Naive thymus-derived CD8-positive, alpha-beta T cell (primary cell): ENCODE data around the gene E2F6. TPM values are rescaled to one million over a fixed set of nuclear protein-coding genes. Genes with fewer than 3 reads are reported as not detected.

Source experiments
- ATAC-seq, 2 donors: fragments of 150-1000 bp; cut with Tn5 transposase in 1 of 2; sonication (Bioruptor Pico), chemical (Tn5 transposase) in 1 of 2; 1 replicate in 1 of 2; 2 replicates in 1 of 2; pipeline ENCODE4 v1.10.0; 2021; ENCODE audit warnings: mild to moderate bottlenecking in 2 of 2, moderate library complexity in 2 of 2
- POLR2A ChIA-PET: fragments of 350-600 bp; sonication (Branson Sonifier 250); formaldehyde crosslinking; loops from one replicate; lab custom pipeline; 2021; ENCODE audit warnings: antibody characterized with exemption; lab: Charles Lee
- DNase-seq, 10 donors: peaks; one replicate each; pipeline versions ENCODE4 v3.0.0 to v3.0.0-alpha.2; 2020 to 2022
- H3K27ac Mint-ChIP-seq, 10 donors: one replicate each; pipeline ENCODE4 v1.8.0; 2020 to 2022; ENCODE audit warnings: mild to moderate bottlenecking in 10 of 10, mixed read lengths in 10 of 10, moderate library complexity in 4 of 10, inconsistent platforms in 1 of 10
- H3K27me3 Mint-ChIP-seq, 5 donors: one replicate each; pipeline ENCODE4 v1.8.0; 2021 to 2022; ENCODE audit warnings: mixed read lengths in 5 of 5
- H3K36me3 Mint-ChIP-seq, 3 donors: one replicate each; pipeline ENCODE4 v1.8.0; 2020 to 2022; ENCODE audit warnings: mixed read lengths in 3 of 3, mild to moderate bottlenecking in 2 of 3, inconsistent platforms in 1 of 3
- H3K4me1 Mint-ChIP-seq, 4 donors: one replicate each; pipeline ENCODE4 v1.8.0; 2021 to 2022; ENCODE audit warnings: mixed read lengths in 4 of 4
- H3K4me3 Mint-ChIP-seq, 10 donors: one replicate each; pipeline ENCODE4 v1.8.0; 2020 to 2022; ENCODE audit warnings: mild to moderate bottlenecking in 10 of 10, mixed read lengths in 10 of 10, moderate library complexity in 6 of 10, inconsistent platforms in 1 of 10
- H3K9me3 Mint-ChIP-seq, 9 donors: one replicate each; pipeline ENCODE4 v1.8.0; 2020 to 2022; ENCODE audit warnings: mixed read lengths in 9 of 9, mild to moderate bottlenecking in 3 of 9, inconsistent platforms in 1 of 9, moderate library complexity in 1 of 9
- polyA plus RNA-seq, 3 donors: library from polyadenylated mRNA; unstranded; fragments of 300-500 nt; fragmentation: Illumina TruSeq; gene quantifications; one replicate each; pipeline ENCODE4 v1.2.3, GENCODE V29; 2021
- total RNA-seq, 8 experiments: library from RNA in 2 of 8; stranded (reverse) in 2 of 8; gene quantifications; one replicate each; pipeline ENCODE4 v1.2.3 and lab custom pipeline; 2021 to 2026

E2F6 gene
- total and polyA plus RNA-seq, 5 experiments from 2014 or later = 2.3 to 14.3 (median 4.6) TPM

DNA sequence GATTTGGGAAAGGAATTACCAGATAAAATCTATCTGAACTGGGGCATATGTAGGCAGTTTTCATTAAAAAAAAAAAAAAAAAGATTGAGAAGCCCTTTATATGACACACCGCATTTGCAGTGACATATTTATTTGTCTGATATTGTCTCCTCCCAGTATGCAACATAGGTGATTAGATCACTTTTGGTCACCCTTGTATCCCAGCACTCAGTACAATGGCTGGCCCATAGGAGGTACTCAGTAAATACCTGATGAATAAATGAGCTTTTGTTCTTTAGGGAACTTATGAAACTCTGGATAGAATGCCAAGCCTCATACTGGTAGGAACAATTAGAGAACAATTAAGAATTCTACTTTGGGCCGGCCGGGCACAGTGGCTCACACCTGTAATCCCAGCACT lies 22.8 kb upstream of the E2F6 start:
- Mint-ChIP-seq H3K4me3 (no peak overlapping the region), H3K27me3 (peaks cover 17 to 40% (median 29%) of the 10 kb centered on the region in 5 donors), H3K36me3 (peaks cover 0 to 6% (median 0%) of the 10 kb centered on the region in 3 donors), H3K27ac (no peak overlapping the region), H3K9me3 (peaks cover 0 to 11% (median 0%) of the 10 kb centered on the region in 9 donors), H3K4me1 (peaks cover 0 to 4% (median 0%) of the 10 kb centered on the region in 4 donors)
- no peak for DNase-seq
- POLR2A ChIA-PET = no interaction called here
- ATAC-seq = no peak

DNA sequence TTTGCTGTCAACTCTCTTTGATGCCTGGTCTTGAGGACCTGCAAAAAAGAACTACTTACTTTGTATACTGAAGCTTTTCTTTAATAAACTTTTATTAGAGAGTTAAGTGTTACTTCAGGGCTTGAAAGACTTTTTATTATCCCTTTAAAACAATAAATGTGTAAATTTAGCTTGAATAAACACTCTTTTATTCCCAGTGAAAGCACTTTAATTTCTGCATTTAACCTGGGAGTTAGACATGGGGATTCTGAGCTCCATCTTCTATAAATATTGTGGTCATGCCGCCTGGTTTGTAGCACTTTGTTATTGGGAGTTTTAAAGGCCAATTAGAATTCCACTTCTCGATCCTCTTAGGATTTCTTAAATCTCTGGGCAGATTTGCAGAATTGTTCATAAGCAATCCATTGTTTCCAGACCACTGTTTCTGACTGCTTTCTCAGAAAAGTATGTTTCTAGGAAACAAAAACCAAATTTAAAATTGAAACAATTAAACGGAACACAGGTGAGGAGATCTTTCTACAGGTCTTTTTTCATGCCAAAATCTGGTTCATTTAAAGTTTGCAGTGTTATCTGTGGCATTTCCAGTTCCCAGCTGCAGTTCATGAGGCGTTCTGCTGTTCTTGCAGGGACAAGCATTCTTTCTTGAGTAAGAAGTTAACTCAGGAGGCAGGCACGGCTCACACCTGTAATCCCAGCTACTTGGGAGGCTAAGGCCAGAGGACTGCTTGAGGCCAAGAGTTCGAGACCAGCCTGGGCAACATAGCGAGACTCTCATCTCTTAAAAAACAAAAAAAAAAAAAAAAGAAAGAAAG lies 18.1 kb upstream of the E2F6 start:
- Mint-ChIP-seq H3K27ac (no peak overlapping the region), H3K4me1 (peaks cover 6 to 15% (median 10%) of the 10 kb centered on the region in 4 donors), H3K4me3 (peak overlapping the region in 5 of 10 donors; percentile 0 to 89 (median 12)), H3K36me3 (peaks cover 2 to 8% (median 5%) of the 10 kb centered on the region in 3 donors), H3K9me3 (no peaks in the 10 kb centered on the region), H3K27me3 (peaks cover 35 to 67% (median 48%) of the 10 kb centered on the region in 5 donors)
- DNase-seq (no peak), ATAC-seq (no peak)
- POLR2A ChIA-PET = interaction anchor here (0.7 kb wide), 1 partner anchor 351 kb away, joined by 5 read pairs; a partner anchor contains a TSS

DNA sequence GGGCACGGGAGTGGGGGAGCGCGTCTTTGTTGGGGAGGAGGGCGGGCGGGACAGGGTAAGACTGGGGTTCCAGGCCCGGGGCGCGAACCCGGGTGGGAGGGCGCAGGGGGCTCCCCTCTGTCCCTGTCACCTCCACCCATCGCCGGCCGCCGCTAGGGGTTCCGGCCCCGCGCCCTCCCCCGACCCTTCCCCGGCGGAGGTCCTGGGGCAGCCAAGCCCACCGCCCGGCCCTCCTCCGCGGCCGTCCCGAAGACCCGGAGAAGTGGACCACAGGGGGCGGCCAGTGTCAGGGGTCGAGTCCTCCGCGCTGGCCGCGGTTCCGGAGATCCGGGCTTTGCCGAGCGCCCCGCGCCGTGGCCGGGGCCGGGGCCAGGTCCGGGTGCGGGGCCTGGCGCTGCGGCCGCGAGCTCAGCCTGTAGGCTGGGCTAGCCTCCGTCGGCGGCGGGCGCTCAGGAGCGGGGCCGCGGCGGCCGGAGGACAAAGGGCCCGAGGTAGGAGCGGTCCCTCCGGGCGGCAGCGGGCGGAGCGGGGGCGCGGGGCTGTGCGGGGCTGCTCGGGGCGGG lies 16.6 kb upstream of the E2F6 start:
- Mint-ChIP-seq H3K4me3 (peak overlapping the region in 1 of 10 donors; percentile 58), H3K27me3 (peaks cover 36 to 76% (median 52%) of the 10 kb centered on the region in 5 donors), H3K9me3 (no peaks in the 10 kb centered on the region), H3K4me1 (peaks cover 6 to 15% (median 10%) of the 10 kb centered on the region in 4 donors), H3K27ac (no peak overlapping the region), H3K36me3 (peaks cover 0 to 13% (median 5%) of the 10 kb centered on the region in 3 donors)
- DNase-seq (no peak), ATAC-seq (peak in 1 of 2 donors; percentile 6)
- POLR2A ChIA-PET = no interaction called here

DNA sequence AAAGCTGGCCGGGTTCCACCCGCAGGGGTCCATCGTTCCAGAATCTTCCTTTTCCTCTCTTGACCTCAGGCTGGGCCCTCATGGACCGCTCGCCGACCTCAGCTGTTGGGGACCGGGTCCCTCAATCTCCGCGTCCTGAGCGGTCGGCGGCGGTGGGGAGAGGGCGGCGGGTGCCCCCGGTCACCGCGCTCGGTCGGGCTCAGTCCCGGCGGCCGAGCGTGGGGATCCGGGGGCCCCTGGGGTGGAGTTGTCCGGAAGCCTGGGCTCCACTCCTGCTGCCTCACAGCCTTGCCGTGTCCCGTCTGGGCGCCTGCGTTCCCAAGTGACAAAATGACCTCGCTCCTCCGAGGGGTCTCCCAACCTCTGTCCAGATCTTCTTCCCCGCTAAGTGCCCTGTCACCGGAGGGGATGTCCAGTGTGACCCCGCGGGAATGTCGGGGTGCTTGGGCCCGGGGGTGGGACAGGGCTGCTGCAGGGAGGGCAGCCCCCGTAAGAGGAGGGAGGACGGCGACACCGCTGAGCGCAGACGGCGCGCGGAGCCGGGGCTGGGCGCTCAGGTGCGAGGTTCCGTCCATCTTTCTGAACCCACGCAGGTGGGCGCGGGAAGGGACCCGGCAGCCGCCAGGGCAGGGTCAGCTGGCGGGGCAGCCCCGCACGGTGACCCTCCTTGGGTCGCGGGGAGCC lies 16.0 kb upstream of the E2F6 start:
- no peak for ATAC-seq
- Mint-ChIP-seq H3K4me3 (peak overlapping the region in 4 of 10 donors; percentile 11 to 38 (median 16)), H3K9me3 (no peaks in the 10 kb centered on the region), H3K36me3 (peaks cover 0 to 13% (median 5%) of the 10 kb centered on the region in 3 donors), H3K27ac (no peak overlapping the region), H3K4me1 (peaks cover 6 to 15% (median 10%) of the 10 kb centered on the region in 4 donors), H3K27me3 (peaks cover 35 to 76% (median 52%) of the 10 kb centered on the region in 5 donors)
- POLR2A ChIA-PET = no interaction called here
- no peak for DNase-seq

DNA sequence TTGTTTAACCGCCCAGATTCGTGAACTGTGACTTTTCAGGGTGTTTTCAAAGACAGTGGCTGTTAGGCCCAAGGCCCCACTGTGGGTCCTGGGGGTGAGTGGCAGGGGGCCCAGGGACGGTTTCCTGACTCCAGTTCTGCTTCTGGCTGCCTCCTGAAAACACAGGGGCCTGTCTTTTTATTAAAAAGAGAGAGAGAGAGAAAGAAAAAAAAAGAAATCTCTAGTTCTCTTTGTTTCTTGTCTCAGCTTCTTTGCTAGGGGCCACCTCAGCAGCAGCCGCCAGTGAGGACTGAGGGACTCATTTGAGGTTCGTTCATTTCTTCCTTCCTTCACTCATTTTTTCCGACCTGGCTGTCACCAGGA lies 15.4 kb upstream of the E2F6 start:
- H3K9me3 Mint-ChIP-seq = no peaks in the 10 kb centered on the region
- H3K4me3 Mint-ChIP-seq = peak overlapping the region in 6 of 10 donors; percentile 7 to 54 (median 36)
- peaks cover 35 to 73% (median 52%) of the 10 kb centered on the region in 5 donors for H3K27me3 Mint-ChIP-seq
- POLR2A ChIA-PET = no interaction called here
- DNase-seq = no peak
- ATAC-seq = no peak
- H3K4me1 Mint-ChIP-seq = peaks cover 6 to 15% (median 10%) of the 10 kb centered on the region in 4 donors
- no peak overlapping the region for H3K27ac Mint-ChIP-seq
- peaks cover 0 to 13% (median 5%) of the 10 kb centered on the region in 3 donors for H3K36me3 Mint-ChIP-seq

DNA sequence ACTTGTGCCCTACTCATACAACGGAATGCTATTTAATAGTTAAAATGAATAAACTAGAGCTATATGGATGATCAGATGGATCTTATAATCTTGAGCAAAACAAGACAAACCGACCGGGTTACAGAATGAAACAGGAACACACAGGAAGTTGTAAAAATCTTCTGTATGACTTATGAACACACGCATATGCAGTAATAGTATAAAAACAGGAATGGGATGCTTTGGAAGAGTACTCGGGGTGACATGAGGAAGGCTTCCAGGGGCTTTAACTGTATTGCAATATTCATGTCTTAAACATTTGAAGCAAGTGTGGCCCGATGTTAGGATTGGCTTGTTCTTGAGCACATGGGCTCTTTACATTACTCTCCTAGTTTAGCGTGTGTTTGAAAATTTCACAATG lies 14.9 kb upstream of the E2F6 start:
- POLR2A ChIA-PET = no interaction called here
- Mint-ChIP-seq H3K4me3 (peak overlapping the region in 6 of 10 donors; percentile 13 to 60 (median 50)), H3K36me3 (peaks cover 0 to 13% (median 5%) of the 10 kb centered on the region in 3 donors), H3K27ac (no peak overlapping the region), H3K4me1 (peaks cover 6 to 15% (median 10%) of the 10 kb centered on the region in 4 donors), H3K27me3 (peaks cover 34 to 68% (median 49%) of the 10 kb centered on the region in 5 donors), H3K9me3 (no peaks in the 10 kb centered on the region)
- ATAC-seq (no peak), DNase-seq (no peak)

DNA sequence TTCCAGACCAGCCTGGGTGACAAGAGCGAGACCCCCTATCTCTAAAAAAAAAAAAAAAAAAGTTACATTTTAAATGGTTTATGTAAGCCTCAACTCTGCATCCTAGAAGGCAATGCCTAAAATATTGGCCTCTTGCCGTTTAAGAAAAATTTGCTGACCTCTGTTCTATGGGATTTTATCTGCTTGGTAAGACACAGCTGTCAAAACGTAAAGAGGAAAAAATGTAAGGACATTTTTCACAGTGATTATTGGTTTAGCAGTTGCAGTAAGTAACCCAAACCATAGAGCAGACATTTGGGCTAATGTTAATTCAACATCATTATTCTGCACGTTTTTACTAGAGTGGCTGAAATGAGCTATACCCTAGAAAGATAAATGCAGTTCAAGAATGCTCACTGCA lies 14.4 kb upstream of the E2F6 start:
- H3K27me3 Mint-ChIP-seq = peaks cover 30 to 63% (median 44%) of the 10 kb centered on the region in 5 donors
- peak overlapping the region in 1 of 10 donors; percentile 60 for H3K4me3 Mint-ChIP-seq
- no peak overlapping the region for H3K27ac Mint-ChIP-seq
- POLR2A ChIA-PET = no interaction called here
- H3K9me3 Mint-ChIP-seq = no peaks in the 10 kb centered on the region
- no peak for ATAC-seq
- DNase-seq = no peak
- H3K36me3 Mint-ChIP-seq = peaks cover 0 to 13% (median 5%) of the 10 kb centered on the region in 3 donors
- peaks cover 6 to 15% (median 10%) of the 10 kb centered on the region in 4 donors for H3K4me1 Mint-ChIP-seq

DNA sequence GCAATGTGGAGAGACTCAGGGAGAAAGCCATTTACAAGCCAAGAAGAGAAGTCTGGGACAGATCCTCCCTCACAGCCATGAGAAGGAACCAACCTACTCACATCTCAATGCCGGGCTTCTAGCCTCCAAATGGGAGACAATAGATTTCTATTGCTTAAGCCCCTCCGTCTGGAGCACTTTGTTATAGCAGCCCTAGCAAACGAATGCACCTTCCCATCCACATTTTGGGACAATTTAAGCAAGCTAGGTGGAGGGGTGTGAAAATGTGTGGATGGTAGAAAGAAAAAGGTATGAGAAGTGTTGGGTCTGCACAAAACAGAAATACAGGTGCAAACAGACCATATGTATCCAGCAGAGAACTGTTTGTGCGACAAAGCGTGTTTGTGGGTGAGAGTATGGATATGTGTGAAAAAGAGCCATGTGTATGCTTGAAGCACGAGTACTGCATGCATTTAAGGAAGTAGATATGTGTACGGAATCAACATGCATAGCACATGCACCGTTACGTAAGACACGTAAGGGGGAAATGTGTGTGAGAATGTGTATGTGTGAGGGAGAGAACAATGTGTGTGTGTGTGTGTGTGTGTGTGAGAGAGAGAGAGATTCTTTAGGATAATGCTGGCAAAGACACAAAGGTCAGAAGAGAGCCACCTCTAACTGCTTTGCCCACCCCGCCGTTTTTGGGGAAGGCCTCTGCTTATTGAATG lies 13.1 kb upstream of the E2F6 start:
- Mint-ChIP-seq H3K27ac (no peak overlapping the region), H3K27me3 (peaks cover 24 to 51% (median 32%) of the 10 kb centered on the region in 5 donors), H3K36me3 (peaks cover 0 to 13% (median 5%) of the 10 kb centered on the region in 3 donors), H3K4me1 (peaks cover 6 to 15% (median 9%) of the 10 kb centered on the region in 4 donors), H3K9me3 (no peaks in the 10 kb centered on the region), H3K4me3 (no peak overlapping the region)
- POLR2A ChIA-PET = no interaction called here
- no peak for DNase-seq
- ATAC-seq = no peak

DNA sequence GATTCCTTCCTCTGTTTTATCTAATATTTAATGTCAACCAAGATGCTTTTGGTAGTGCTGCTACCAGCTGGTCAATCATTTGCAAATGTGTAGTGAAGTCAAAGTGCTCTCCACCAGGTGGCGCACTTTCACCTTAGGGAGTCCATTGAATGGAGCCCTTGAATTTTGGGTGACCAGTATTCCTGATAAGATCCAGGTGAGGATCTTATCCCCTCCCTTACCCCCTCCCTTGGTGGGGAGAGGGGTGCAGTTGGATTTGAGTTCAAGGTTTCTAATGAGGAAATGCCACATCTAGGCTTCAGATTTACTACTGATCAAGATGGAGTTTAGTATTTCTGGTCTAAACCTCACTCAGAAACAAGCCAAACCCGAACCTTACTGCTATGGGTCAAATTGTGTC lies 12.0 kb upstream of the E2F6 start:
- DNase-seq = peak; percentile 51 to 87 (median 72)
- POLR2A ChIA-PET = no interaction called here
- peak; percentile 58 to 70 for ATAC-seq
- Mint-ChIP-seq H3K4me3 (no peak overlapping the region), H3K36me3 (peaks cover 0 to 9% (median under 1%) of the 10 kb centered on the region in 3 donors), H3K4me1 (peaks cover under 1 to 10% (median 3%) of the 10 kb centered on the region in 4 donors), H3K9me3 (no peaks in the 10 kb centered on the region), H3K27ac (no peak overlapping the region), H3K27me3 (peaks cover 17 to 40% (median 24%) of the 10 kb centered on the region in 5 donors)

DNA sequence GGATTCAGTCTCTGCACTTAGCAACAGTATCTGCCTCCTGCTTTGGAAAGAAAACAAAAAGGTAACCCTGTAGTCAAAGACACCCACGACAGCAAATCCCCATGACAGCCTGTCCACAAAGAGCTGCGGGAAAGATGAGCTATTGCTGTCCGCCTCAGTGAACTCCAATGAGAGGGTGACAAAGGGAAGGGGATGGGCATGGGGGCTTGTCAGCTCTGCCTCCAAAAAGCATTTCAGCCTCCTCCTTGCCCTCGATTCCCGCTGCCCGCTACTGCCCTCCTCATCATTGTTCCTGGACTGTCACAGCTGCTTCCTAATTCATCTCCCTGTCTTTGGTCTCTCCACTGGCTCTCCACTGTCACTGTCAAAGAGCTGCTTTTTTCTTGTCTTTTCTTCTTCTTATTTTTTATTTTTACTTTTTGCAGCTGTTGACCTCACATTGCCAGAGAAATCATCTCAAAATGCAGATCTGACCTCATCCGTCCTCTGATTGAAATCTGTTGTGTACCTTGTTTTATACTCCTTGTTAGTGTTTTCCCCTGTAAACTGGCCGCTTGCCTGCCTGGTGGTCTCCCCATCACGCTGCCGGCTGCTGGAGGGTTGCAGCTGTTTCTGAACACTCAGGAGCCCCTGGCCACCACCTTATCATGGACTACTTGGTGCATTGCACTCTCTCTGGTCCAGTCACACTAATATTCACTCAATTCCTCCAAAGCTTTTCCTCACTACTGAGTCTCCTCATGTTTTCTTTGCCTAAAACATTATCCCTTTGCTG lies 7.9 kb upstream of the E2F6 start:
- POLR2A ChIA-PET = interaction anchor here (0.8 kb wide), 1 partner anchor 11 kb away, joined by 3 read pairs; no protein-coding TSS in a partner anchor
- DNase-seq = no peak
- Mint-ChIP-seq H3K4me3 (no peak overlapping the region), H3K27me3 (peaks cover 0 to 8% (median 4%) of the 10 kb centered on the region in 5 donors), H3K36me3 (peaks cover 0 to 5% (median 0%) of the 10 kb centered on the region in 3 donors), H3K4me1 (peaks cover 0 to 6% (median 0%) of the 10 kb centered on the region in 4 donors), H3K27ac (no peak overlapping the region), H3K9me3 (no peaks in the 10 kb centered on the region)
- ATAC-seq = no peak

DNA sequence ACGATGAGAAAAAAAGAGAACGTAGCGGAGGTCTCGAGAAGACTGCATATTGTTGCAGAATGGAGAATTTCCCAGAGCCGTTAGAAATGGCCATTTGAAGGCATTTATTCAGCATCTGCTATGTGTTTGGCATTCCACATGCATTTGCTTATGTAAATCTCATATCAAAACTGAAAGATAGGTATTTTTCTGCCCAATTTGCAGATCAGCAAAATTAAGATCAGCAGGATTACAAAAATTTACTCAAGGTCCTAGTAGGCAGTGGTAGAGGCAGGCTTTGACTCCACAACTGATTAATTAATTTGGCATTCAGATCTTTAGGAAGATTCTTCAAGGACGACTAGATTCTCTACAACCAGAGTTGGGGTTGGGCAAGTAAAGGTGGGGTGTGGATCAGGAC lies 1.8 kb upstream of the E2F6 start:
- no peak for DNase-seq
- peaks cover 19 to 34% (median 31%) of the 10 kb centered on the region in 4 donors for H3K4me1 Mint-ChIP-seq
- H3K36me3 Mint-ChIP-seq = peaks cover 0 to 2% (median 2%) of the 10 kb centered on the region in 3 donors
- H3K4me3 Mint-ChIP-seq = peak overlapping the region in 5 of 10 donors; percentile 6 to 89 (median 48)
- no peaks in the 10 kb centered on the region for H3K9me3 Mint-ChIP-seq
- H3K27ac Mint-ChIP-seq = no peak overlapping the region
- no peaks in the 10 kb centered on the region for H3K27me3 Mint-ChIP-seq
- POLR2A ChIA-PET = no interaction called here
- ATAC-seq = no peak
